HG02678 (cell line): ENCODE results near the gene RANBP1.
"Not testable (repeated sequence)": the region's sequence is repeated elsewhere in the genome, so short reads cannot be mapped to it uniquely, and the experiment has no call there.

ENCODE experiments used
- ATAC-seq: cut with Tn5 transposase; IDR thresholded peaks from one replicate; pipeline ENCODE4 v1.9.1; 2021; ENCODE audit warnings: mild to moderate bottlenecking, moderate library complexity; ENCODE audit not compliant: unreplicated experiment

The RANBP1 gene

GRCh38 chr22:20148414-20148813 is 32.5 kb downstream of the RANBP1 start:
- ATAC-seq, result no peak

- no peak for ATAC-seq
Measured at GRCh38 chr22:20149257-20150250, 33.6 kb downstream of the RANBP1 start.

DNA sequence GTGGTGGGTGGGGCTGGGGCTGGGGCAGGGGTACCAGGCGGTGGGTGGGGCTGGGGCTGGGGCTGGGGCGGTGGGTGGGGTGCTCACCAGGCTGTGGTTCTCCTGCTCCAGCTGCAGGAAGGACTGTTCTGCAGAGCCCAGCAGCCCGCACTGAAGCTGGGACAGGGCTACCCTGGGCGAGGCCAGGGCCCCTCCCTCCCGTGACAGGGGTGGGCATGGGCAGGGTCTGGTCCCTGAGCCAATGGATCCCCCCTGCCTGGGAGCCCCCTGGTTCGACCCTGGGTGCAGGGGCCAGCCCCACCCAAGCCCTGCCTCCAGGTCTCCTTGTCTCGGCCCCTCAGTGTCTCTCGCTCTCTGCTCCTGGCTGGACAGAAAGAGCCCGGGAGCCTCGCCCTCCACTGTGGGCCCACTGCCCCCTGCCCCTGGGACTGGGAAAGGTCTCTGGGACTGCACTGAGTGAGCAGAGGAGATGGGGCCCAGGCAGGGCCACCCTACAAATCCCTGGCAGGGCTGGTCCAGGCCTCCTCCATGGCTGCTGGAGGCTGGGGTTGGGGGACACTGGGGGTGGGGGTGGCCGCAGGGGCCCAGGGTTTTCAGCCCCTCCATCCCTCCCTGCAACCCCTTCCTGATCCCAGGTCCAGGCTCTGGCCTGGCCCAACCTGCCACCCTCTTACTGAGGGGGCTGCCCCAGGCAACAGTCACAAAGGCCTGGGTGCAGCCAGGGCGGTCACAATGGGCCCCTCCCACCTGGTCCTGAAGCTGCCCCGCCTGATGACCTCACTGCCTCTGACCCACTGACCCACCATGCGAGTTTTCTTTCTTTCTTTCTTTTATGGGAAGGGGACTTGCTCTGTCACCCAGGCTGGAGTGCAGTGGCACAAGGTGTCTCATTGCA is 34.7 kb downstream of the RANBP1 start, which contains the start of gene CCDC188:
TSS of gene CCDC188 (minus strand) at position 675 of the 895 bp plus-strand sequence. CDS start at position 606, 69 bp downstream.
- no peak for ATAC-seq

- no peak for ATAC-seq
Measured at GRCh38 chr22:20151276-20151588, 35.3 kb downstream of the RANBP1 start.

- ATAC-seq, result no peak
Measured at GRCh38 chr22:20152464-20152890, 36.6 kb downstream of the RANBP1 start.

DNA sequence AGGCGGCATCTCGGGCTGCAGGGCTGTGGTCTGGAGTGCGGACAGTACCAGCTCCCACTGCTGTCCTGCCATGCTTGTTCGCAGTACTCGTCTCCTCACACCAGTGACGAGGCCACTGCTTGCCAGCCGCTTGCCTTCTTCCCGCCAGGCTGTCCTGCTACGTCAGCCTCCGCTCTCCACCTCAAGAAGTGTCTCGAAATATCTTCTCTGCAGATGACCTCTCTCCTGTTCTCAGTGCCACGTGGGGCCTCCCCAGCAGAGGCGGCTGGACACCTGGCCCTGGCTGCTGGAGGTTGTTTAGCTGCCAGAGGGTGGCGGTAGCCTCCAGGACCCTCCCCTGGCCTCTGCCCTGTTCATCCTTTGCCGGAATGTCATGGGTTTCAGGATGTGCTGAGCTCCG is 38.0 kb downstream of the RANBP1 start:
- no peak for ATAC-seq

DNA sequence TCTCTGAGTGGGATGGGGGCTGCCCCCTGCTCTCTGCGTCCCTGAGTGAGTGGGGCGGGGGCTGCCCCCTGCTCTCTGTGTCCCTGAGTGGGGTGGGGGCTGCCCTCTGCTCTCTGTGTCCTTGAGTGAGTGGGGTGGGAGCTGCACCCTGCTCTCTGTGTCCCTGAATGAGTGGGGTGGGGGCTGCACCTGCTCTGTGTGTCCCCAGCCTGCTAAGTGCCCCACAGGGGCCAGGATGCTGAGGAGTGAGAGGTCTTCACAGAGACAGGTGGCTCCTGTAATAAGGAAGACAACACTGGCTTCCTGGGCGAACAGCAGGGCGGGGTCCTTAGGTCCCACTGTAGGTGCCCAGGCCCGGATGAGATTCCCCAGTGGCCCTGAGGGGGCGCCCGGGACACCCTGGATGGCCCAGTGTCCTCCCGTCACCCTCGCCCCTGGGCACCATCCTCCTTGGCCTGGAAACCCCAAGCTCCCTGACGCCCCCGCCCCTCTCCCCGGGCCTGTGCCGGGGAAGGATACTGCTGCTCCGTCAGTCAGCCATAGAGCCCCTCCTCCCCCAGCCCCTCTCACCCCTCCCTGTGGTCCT is 38.8 kb downstream of the RANBP1 start:
- no peak for ATAC-seq

DNA sequence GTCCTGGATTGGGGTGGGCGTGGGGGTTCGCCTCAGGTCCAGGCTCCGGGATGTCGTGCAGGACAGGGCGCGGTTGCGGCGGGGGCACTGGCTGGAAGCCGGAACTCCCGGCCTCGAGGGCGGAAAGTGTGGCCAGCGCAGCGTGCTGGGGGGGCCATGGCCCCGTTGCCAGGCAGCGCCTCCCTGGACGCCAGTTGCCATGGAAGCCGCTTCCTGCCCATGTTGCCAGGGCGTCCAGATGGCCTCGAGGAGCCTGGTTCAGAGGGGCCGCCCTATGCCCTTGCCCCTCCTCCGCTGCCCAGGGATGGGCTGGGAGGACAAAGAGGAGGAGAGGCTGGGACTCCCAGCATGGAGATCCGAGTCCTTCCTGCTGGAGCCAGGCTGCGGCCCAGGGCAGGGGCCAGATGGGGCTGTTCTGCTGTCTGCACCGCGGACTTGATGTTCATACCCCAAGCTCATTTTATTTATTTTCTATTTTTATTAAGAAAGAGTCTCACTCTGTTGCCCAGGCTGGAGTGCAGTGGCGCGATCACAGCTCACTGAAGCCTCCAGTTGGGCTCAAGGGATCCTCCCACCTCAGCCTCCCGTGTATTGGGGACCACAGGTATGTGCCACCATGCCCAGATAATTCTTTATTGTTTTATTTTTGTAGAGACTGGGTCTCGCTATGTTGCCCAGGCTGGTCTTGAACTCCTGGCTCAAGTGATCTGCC is 39.6 kb downstream of the RANBP1 start:
- ATAC-seq, result no peak

DNA sequence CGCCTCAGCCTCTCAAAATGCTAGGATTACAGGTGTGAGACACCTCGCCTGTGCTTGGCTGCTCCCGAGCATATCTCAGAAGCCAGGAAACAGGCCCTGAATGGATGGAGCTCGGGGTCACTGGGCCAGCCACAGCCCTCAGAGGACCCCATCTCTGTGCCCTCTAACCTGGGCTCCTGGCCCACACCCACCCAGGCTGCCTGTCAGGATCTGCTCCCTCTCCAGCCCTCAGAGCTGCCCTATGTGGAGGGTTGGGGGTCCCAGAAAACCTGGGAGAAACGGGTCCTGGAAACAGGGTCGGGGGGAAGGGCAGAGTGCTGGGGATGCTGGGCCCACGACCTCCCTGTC is 40.1 kb downstream of the RANBP1 start:
- no peak for ATAC-seq

DNA sequence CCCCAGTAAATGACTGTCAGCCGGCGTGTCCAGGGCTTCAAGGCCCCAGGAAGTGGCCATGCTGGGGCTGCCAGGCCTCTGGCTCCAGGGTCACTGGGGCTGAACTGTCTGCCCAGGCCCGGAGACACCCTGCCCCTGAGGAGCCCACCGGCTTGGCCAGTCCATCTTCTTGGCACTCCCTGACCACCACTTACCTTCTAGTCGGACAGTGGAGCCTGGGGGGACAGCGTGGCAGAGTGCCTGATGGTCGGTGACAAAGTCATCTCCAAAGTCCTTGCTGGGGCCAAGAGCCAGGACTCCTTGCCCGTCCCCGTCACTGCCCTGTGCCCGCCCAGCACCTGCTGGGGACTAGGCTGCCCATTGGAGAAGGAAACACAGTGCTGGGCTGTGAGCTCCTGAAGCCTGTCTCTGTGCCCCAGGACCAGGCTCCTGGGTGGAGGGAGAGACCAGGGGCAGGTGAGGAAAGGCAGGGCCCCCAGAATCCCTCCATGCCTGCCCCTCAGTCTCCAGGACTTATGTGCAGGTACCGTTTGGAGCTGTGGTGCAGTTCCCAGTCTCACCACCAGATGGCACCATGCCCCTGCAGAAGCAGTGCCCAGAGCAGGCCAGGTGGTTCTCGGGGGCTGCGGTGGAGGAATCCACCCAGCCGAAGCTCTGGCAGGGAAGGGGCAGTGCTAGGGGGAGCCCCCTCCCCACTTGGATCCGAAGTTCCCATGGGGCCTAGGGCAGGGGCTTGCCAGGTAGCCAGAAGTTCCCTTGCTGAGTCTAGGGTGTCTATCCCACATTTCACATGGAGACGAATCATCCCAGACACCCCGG is 40.9 kb downstream of the RANBP1 start:
- peak; percentile 51 for ATAC-seq

DNA sequence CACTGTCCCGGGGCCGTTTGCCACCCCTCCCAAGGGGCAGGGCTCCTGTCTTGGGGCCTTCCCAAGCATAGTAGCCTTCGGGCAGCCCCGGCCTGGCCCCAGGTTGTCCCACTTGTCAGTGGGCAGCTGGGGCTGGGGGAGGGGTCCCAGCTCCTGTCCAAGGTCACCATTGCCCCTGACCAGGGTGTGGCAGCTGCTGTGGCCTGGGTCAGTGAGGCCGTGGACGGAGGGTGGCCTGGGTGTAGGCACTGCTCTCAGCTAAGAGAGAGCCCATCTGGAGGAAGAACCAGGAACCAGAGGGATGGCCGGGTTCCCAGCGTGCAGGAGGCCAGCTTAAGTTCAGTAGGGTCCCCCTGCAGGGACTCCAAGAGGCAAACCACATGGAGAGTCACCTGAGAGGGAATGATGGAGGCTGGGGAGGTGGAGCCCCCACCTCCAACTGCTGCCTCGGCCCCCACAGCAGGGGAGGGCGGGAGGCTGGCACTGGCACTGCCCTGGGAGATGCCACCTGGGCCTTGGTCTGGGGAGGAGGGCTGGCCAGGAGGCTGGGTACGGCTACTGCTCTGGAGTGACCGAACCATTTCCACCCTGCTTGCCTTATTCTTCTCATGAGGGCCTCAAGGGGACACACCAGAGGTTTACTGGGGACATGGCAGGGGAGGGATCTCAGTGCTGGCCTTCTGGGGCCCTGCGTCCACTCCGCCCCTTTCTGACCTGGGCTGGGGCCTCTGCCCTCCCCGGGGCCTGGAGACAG is 41.7 kb downstream of the RANBP1 start:
- no peak for ATAC-seq

DNA sequence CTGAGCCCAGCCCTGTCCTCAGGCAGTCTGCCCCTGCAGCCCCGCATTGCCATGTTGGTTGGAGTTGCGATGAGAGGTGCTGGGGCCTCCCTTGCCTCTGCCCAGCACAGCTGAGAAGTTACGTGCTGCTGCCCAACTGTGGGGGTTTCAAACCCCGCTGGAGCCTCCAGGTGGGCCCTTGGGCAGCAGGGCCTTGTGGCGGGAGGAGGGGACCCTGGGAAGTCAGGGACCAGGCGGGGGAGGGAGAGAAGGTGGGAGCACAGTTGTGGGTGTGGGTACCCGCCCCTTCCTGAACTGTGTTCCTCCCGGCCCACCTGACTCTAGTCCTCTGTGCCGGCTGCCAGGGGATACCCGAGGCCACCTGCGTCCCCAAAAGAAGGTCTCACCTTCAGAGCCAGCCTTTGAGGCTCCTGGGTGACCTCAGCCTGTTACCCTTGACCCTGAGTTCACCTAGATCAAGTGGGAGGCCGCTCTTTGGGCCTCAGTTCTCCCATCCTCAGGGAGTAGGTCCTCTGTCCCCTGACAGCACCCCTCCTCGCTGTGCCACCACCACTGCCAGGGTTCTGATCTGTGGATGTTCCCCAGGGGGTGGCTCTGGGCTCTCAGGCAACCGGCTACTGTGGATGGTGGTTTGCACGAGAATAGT is 42.6 kb downstream of the RANBP1 start:
- no peak for ATAC-seq

DNA sequence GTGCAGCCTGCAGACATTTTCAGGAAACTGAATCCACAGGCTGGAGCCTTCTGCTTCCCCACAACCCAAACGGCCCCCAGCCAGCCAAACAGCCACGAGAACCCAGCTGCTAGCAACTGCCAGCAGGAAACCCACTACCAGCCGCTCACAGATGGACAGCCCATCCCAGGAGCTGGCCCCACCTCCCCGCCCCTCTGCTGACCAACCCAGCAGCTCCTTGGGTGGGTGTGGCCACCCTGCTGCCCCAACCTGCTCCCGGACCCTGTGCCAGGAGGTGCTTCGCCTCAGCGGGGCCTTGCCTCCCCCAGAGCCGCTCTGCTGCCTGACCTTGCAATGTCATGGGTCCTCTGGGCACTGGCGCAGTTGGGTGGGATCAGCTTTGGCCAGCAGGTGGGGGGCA is 43.2 kb downstream of the RANBP1 start:
- no peak for ATAC-seq

- ATAC-seq, result not testable (repeated sequence)
Measured at GRCh38 chr22:20159531-20159930, 43.6 kb downstream of the RANBP1 start.

DNA sequence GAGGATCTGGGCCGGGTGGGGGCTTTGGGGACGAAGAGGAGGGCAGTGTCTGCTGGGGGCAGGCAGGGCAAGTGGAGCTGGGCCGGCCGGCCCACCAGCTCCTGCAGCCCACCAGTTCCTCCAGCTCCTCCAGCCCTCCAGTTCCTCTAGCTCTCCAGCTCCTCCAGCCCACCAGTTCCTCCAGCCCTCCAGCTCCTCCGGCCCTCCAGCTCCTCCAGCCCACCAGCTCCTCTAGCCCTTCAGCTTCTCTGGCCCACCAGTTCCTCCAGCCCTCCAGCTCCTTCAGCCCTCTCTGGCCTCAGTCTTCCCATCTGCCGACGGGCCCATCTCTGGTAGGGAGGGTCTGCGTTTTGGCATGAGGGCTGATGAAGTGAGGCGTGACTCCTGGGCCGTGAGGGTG is 44.1 kb downstream of the RANBP1 start:
- ATAC-seq, result no peak

GRCh38 chr22:20164863-20165262 is 49.0 kb downstream of the RANBP1 start:
- ATAC-seq, result no peak

- no peak for ATAC-seq
Measured at GRCh38 chr22:20165421-20165820, 49.5 kb downstream of the RANBP1 start.

DNA sequence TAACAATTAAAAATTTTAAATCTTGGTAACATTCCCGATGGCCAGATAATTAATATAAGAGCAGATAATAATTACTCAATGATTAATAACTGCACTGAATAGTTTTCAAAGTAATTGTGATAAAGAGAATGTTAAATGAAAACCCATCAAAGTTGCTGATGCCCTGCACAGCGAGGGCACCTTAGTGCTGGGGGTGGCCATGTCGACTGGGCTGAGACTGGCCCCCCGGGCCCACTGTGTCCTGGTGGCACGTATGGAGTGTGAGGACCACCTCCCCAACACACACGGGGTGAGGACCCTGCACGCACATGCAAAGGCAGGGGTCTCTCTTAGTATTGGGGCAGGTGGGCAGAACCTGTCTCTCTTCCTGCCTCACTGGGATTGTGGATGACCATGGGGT is 50.0 kb downstream of the RANBP1 start:
- ATAC-seq, result no peak

- no peak for ATAC-seq
Measured at GRCh38 chr22:20166703-20167102, 50.8 kb downstream of the RANBP1 start.
